Calu3 (cell line): ENCODE measurements around the gene RWDD4. TPM values are rescaled to one million over a fixed set of nuclear protein-coding genes. Genes with fewer than 3 reads are reported as not detected.
A peak's percentile ranks its signal among the peaks of the same experiment; 100 is the strongest.

Source experiments
- BruUV-seq: library from RNA; stranded (reverse); fragments of 400-500 nt; replicated peaks from 2 replicates; lab custom pipeline; 2021; lab: Mats Ljungman, UMichigan
- CTCF ChIA-PET: fragments of 300-600 bp; sonication (Branson Sonifier 250); formaldehyde crosslinking; loops from one replicate; lab custom pipeline; 2022; ENCODE audit warnings: antibody characterized with exemption; lab: Charles Lee
- DNase-seq: peaks from one replicate; pipeline ENCODE4 v3.0.0; 2022
- H3K27ac Mint-ChIP-seq: one replicate; pipeline ENCODE4 v1.8.0; 2022; ENCODE audit warnings: mixed read lengths; ENCODE audit not compliant: unreplicated experiment
- H3K27me3 Mint-ChIP-seq: one replicate; pipeline ENCODE4 v1.8.0; 2022; ENCODE audit warnings: mixed read lengths; ENCODE audit not compliant: unreplicated experiment
- H3K36me3 Mint-ChIP-seq: one replicate; pipeline ENCODE4 v1.8.0; 2022; ENCODE audit warnings: mild to moderate bottlenecking, moderate library complexity, mixed read lengths; ENCODE audit not compliant: insufficient read depth, unreplicated experiment
- H3K4me1 Mint-ChIP-seq: one replicate; pipeline ENCODE4 v1.8.0; 2022; ENCODE audit warnings: mild to moderate bottlenecking, low read depth, mixed read lengths; ENCODE audit not compliant: unreplicated experiment
- H3K4me3 Mint-ChIP-seq: one replicate; pipeline ENCODE4 v1.8.0; 2022; ENCODE audit warnings: mild to moderate bottlenecking, low read depth, moderate library complexity, mixed read lengths; ENCODE audit not compliant: unreplicated experiment
- H3K9me3 Mint-ChIP-seq: one replicate; pipeline ENCODE4 v1.8.0; 2022; ENCODE audit warnings: low read depth, mixed read lengths; ENCODE audit not compliant: unreplicated experiment
- intact Hi-C: fragments of 100-400 bp; cut with micrococcal nuclease; formaldehyde crosslinking; loops from one replicate; pipeline ENCODE4 v1.10.0; 2022; ENCODE audit not compliant: unreplicated experiment
- total RNA-seq: library from RNA; stranded (reverse); gene quantifications from 2 replicates; pipeline ENCODE4 v1.2.3, GENCODE V29; 2022
- TF ChIP-seq, protein P1 (sequence below): fragments of 200-600 bp; IDR thresholded peaks from one replicate; pipeline ENCODE4 v1.8.0; 2022; ENCODE audit warnings: antibody characterized with exemption; ENCODE audit not compliant: unreplicated experiment

RWDD4 gene
- total RNA-seq, 1 experiment from 2014 or later: 15.9 TPM

DNA sequence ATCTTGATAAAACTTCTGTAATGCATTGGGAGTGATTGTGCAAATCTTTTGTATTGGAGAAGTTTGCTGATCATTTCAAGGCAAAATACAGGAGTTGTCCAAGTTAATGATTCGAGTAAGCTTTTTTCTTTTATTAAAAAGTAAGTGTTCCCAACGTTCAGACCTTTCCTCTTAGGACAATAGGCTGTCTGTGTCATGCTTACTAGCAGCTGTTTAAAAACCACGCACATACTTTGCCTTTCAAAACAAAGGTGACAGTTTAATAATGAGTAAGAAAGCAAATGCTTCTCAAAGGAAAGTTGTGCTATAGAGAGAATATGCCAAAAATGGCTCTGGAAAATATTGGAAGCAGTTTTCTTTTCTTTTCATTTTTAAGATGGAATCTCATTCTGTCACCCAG, 11.3 kb upstream of the RWDD4 start:
- Mint-ChIP-seq H3K27ac (no peak overlapping the region), H3K4me3 (no peak overlapping the region), H3K27me3 (no peaks in the 10 kb centered on the region), H3K36me3 (peaks cover 21% of the 10 kb centered on the region), H3K9me3 (no peaks in the 10 kb centered on the region), H3K4me1 (no peaks in the 10 kb centered on the region)
- DNase-seq: no peak
- no TSS peak for BruUV-seq
- intact Hi-C loops: no loop called here
- TF ChIP-seq, protein P1, sequence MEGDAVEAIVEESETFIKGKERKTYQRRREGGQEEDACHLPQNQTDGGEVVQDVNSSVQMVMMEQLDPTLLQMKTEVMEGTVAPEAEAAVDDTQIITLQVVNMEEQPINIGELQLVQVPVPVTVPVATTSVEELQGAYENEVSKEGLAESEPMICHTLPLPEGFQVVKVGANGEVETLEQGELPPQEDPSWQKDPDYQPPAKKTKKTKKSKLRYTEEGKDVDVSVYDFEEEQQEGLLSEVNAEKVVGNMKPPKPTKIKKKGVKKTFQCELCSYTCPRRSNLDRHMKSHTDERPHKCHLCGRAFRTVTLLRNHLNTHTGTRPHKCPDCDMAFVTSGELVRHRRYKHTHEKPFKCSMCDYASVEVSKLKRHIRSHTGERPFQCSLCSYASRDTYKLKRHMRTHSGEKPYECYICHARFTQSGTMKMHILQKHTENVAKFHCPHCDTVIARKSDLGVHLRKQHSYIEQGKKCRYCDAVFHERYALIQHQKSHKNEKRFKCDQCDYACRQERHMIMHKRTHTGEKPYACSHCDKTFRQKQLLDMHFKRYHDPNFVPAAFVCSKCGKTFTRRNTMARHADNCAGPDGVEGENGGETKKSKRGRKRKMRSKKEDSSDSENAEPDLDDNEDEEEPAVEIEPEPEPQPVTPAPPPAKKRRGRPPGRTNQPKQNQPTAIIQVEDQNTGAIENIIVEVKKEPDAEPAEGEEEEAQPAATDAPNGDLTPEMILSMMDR: no peak
- CTCF ChIA-PET: no interaction called here

- Mint-ChIP-seq H3K36me3 (peaks cover 26% of the 10 kb centered on the region), H3K4me3 (no peak overlapping the region), H3K27ac (no peak overlapping the region), H3K4me1 (no peaks in the 10 kb centered on the region), H3K27me3 (no peaks in the 10 kb centered on the region), H3K9me3 (no peaks in the 10 kb centered on the region)
- DNase-seq: no peak
- intact Hi-C loops: no loop called here
- CTCF ChIA-PET: no interaction called here
- no TSS peak for BruUV-seq
- TF ChIP-seq, protein P1: no peak
Measured at GRCh38 chr4:183666088-183666487, 7.1 kb upstream of the RWDD4 start.

GRCh38 chr4:183659872-183660242, 872 bp upstream of the RWDD4 start:
- peak overlapping the region; percentile 66 for H3K27ac Mint-ChIP-seq

DNA sequence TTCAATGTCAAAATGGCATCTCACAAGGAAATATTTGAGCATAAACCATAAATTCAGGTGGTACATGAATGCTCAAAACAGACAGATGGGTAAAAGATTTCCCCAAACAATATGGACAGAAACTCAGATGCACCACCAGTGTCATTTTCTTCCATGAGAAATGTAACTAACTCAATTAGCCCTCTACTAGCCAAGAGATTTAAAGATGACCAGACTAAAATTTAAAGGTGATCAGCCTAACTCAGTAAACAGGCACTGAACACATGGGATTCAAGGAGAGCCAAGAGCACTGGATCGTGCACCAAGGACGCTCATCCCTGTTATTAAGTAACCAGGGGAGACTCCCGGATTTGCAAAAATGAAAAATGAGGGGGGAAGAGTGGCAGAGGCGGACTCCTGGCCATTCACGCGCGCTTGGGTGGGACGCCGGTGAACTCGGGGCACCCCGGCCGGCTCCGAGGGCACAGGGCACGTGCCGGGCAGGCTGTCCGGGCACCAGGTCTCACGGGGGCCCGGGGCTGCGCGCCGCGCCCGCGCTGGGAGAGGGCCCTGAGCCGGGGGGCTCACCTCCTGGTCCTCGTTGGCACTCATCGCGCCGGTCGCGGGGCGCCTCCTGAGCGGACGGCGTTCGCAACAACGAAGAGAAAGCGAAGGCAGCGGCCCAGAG, 490 bp downstream of the RWDD4 start:
- intact Hi-C loops: loop anchor here (5.0 kb wide), 1 partner anchor 186 kb away; no protein-coding TSS in a partner anchor

More at GRCh38 chr4:183659872-183660242, 872 bp upstream of the RWDD4 start:
- CTCF ChIA-PET: interaction anchor here (0.7 kb wide), 1 partner anchor 40 kb away, joined by 4 read pairs; no protein-coding TSS in a partner anchor
- Mint-ChIP-seq H3K4me3 (peak overlapping the region; percentile 81), H3K9me3 (no peaks in the 10 kb centered on the region), H3K36me3 (peaks cover 26% of the 10 kb centered on the region), H3K4me1 (peaks cover 9% of the 10 kb centered on the region), H3K27me3 (no peaks in the 10 kb centered on the region)
- BruUV-seq: no TSS peak
- intact Hi-C loops: loop anchor here (5.0 kb wide), 1 partner anchor 188 kb away; no protein-coding TSS in a partner anchor
- DNase-seq: no peak
- TF ChIP-seq, protein P1: no peak

More for the DNA sequence above, 490 bp downstream of the RWDD4 start:
- H3K36me3 Mint-ChIP-seq: peaks cover 25% of the 10 kb centered on the region
- CTCF ChIA-PET: no interaction called here
- no peak for DNase-seq
- no peaks in the 10 kb centered on the region for H3K27me3 Mint-ChIP-seq
- peaks cover 9% of the 10 kb centered on the region for H3K4me1 Mint-ChIP-seq
- H3K4me3 Mint-ChIP-seq: peak overlapping the region; percentile 81
- no TSS peak for BruUV-seq
- peak overlapping the region; percentile 66 for H3K27ac Mint-ChIP-seq
- H3K9me3 Mint-ChIP-seq: no peaks in the 10 kb centered on the region
- TF ChIP-seq, protein P1: no peak
